OCI-LY7 (cell line): ENCODE data around the gene EGFLAM.

Experiments
- CTCF ChIP-seq: fragments of 200-600 bp; sonication (generic); conservative IDR thresholded peaks from 2 replicates; pipeline ENCODE4 v1.5.1; 2014; ENCODE audit warnings: mild to moderate bottlenecking, antibody characterized with exemption, low read length, moderate library complexity, mixed read lengths
- EZH2phosphoT487 ChIP-seq: fragments of 200-600 bp; sonication (generic); IDR thresholded peaks from 2 replicates; pipeline ENCODE4 v1.6.1; 2018; ENCODE audit warnings: low read depth, borderline replicate concordance, mild to moderate bottlenecking, mixed run types, antibody characterized with exemption, low read length, moderate library complexity, mixed read lengths

GRCh38 chr5:38286002-38286401 is 27.6 kb downstream of the EGFLAM start:
- TF ChIP-seq CTCF: no peak
- no peak for TF ChIP-seq EZH2phosphoT487
